GM18520 (cell line): Measurements from ENCODE around the gene NEDD8.

Source experiments
- ATAC-seq: cut with Tn5 transposase; IDR thresholded peaks from one replicate; pipeline ENCODE4 v1.9.1; 2021; ENCODE audit not compliant: unreplicated experiment

Gene NEDD8

GRCh38 chr14:24198814-24199524, 33.2 kb downstream of the NEDD8 start:
- ATAC-seq: no peak

GRCh38 chr14:24197056-24197450, 35.1 kb downstream of the NEDD8 start:
- ATAC-seq: no peak

- ATAC-seq: peak; percentile 4
Observed at GRCh38 chr14:24196071-24197055, 35.8 kb downstream of the NEDD8 start.

GRCh38 chr14:24195186-24196070, 36.7 kb downstream of the NEDD8 start, which contains the start of gene TM9SF1:
Gene TM9SF1, minus strand, starts transcription at chr14:24195441. Its CDS starts 422 bp downstream, at chr14:24195019.
- ATAC-seq: peak; percentile 78

GRCh38 chr14:24194873-24195185, 37.3 kb downstream of the NEDD8 start:
- no peak for ATAC-seq

- ATAC-seq: no peak
Observed at GRCh38 chr14:24194186-24194872, 37.8 kb downstream of the NEDD8 start.

- no peak for ATAC-seq
Observed at GRCh38 chr14:24192933-24193332, 39.2 kb downstream of the NEDD8 start.

- ATAC-seq: no peak
Observed at GRCh38 chr14:24190416-24190815, 41.8 kb downstream of the NEDD8 start.

GRCh38 chr14:24189460-24189859, 42.7 kb downstream of the NEDD8 start:
- no peak for ATAC-seq

- no peak for ATAC-seq
Observed at GRCh38 chr14:24189059-24189375, 43.1 kb downstream of the NEDD8 start.

GRCh38 chr14:24188251-24189058, 43.7 kb downstream of the NEDD8 start, which contains the start of gene IPO4:
Gene IPO4, minus strand, starts transcription at chr14:24188816. Its CDS starts 29 bp downstream, at chr14:24188787.
- ATAC-seq: peak; percentile 80

GRCh38 chr14:24187539-24187915, 44.6 kb downstream of the NEDD8 start:
- ATAC-seq: no peak

- ATAC-seq: no peak
Observed at GRCh38 chr14:24186831-24187538, 45.2 kb downstream of the NEDD8 start.

- no peak for ATAC-seq
Observed at GRCh38 chr14:24185741-24186140, 46.4 kb downstream of the NEDD8 start.

- no peak for ATAC-seq
Observed at GRCh38 chr14:24185026-24185425, 47.1 kb downstream of the NEDD8 start.

GRCh38 chr14:24184104-24184970, 47.8 kb downstream of the NEDD8 start:
- ATAC-seq: no peak

- no peak for ATAC-seq
Observed at GRCh38 chr14:24183014-24183481, 49.1 kb downstream of the NEDD8 start.
